ENCODE measurements around the gene SCN9A.
A peak's percentile ranks its signal among the peaks of the same experiment; 100 is the strongest.
"Not testable (repeated sequence)": the region's sequence is repeated elsewhere in the genome, so short reads cannot be mapped to it uniquely, and the experiment has no call there.

Gene SCN9A

DNA sequence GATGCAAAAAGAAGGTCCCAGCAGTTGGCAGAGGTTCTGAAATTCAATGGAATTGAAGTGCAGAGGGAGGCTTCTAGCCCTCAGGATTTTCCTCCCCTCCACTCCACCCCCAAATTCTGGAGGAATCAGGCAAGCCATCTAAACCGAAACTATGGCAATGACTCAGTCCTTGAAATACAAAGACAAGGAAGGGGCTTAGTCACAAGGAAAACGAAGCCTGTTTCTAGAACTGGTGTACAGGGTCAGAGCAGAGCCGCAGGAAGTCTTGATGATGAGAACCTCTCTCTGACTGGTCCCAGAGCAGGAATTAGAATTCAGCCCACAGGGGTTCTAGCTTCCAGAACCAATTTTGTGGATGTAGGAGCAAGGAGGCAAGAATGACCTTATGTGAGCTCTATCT lies 136.2 kb downstream of the SCN9A start:
- no peak for DNase-seq

DNA sequence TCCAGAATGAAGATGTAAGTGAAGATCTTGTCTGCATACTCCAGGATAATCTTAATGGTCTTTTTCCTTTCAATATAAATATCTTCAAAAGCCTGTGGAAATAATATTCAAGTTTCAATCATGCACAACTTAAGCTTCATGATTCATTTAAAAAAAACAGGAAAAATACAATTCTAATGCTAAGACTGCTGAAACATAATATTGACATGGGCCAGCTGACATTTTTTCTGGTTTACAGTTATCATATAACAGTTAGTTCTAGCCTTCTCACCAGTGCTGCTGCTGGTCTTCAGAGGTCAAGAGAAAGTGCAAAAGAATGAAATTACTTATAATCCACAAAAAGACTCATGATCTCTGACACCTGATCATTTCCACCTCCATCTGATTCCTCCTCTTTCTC lies 137.6 kb downstream of the SCN9A start:
- DNase-seq: no peak

DNA sequence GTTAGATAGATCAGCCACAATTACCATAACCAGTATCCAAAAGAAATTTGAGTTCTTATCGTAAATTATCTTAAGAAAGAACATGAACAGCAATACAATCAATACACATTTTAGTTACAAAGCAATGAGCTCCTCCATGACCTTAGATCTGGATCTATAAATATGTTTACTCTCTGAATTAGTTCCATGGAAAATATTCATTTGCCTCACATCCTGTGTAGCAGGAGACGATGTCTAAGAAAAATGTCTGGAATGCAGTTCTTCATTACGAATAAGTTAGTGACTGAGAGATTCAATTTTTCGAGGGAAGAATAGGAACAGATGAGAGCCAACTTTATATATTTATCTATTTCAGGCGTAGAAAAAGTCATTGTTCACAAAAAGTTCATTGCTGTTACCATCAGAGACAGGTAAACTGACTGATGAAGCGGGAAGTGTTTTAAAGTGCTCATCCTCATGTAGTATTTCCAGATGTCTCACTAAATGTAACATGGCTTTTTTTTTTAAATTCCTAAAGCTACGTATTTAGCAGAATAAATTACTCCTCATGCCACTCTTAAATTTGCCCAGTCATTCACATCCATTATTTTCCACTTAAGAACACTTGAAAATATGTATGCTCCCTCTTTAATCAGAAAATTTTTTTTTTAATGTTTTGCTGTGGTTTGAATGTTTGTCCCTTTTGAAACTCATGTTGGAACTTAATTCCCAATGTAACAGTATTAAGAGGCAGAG lies 141.5 kb downstream of the SCN9A start:
- DNase-seq: no peak

DNA sequence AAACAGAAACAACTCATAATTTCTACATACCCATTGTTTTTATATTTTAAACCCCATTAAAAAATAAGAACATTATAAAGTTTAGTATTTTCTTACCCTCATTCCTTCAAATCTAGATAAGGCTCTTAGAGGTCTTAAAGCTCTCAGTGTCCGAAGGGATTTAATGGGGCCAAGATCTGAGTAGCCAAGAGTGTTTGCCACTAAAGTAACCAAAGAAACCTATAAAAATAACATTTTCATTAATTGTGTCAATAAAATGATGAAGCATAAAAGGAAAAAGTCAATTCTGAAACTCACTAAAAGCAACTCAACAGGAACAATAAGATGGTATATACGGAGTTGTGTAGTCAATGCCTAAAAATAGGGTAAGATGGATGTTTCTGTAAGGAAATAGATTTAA lies 142.5 kb downstream of the SCN9A start:
- DNase-seq: no peak

DNA sequence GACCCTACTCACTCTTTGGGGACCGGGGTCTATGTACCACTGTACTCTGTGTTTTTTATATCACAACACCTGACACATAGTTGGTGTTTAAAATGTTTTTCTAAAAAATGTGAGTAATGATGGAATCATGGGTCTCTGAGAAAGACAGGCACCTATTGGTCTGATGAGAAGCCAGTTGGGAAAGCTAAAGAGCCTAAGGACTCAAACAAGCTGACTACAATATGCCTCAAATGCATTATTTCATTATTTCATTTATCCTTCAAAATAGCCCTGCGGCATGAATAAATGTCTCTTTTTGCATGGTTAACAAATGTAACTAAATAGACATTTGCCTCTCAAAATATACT lies 145.0 kb downstream of the SCN9A start:
- DNase-seq: no peak

DNA sequence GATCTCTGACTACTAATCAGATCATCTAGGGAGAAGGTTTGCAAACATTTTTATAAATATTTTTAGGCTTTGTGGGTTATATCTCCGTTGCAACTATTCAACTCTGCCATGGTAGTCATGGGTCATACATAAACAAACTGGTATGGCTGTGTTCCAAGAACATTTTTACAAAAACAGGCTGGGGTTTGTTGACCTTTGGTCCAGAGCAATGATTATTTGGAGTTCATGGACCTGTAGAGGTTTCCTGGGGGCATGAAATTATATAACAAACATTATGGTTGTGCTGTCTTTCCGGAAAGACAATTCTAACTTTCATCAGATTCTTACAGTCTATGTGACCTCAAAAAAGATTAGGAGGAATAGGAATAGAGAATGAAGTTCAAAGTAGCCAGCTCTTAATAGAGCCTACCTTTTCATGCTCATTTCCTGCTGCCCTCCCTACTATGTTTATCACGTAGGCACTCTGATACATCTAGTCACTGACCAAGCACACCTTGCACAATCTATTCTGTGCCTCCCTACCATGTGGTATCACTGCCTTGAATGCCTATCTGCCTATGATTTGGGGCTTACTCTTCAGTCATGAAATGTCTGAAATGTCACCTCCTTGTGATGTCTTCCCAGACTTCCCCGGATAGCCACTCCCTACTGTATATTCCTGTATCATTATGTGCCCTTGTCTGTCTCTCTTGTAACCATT lies 145.6 kb downstream of the SCN9A start:
- DNase-seq: no peak

DNA sequence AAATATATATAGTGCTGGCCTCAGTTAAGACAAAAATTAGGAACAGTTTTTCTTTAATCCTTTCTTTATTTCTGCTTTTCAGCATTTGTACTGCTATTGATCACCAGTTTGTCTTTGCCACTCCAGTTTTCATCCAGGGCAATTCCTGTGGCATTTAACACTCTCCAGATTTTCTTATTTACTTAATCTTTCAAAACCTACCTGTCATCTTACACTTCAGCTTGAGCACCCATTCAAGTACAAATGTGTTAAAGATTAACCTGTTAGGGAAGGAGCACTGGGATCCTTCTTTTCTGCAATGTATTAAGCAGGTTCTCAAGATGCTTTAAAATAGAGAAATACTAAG lies 146.1 kb downstream of the SCN9A start:
- no peak for DNase-seq

DNA sequence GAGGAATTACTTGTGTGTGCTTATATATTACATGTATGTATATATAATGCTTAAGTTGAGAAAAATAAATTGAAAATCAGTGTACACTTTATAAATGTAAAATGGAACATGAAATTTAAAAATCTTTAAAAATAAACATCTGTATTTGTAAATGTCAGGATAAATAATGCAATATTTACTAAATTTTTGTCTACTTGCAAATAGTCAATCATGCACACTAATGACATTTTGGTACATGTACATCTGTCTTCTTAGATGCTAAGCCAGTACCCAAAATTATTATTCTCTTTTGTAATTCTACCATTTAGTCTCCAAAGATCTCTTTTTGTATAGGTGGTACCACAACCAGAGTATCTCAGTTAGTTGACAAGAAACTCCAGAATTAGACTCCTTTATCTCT lies 151.5 kb downstream of the SCN9A start:
- no peak for DNase-seq

DNA sequence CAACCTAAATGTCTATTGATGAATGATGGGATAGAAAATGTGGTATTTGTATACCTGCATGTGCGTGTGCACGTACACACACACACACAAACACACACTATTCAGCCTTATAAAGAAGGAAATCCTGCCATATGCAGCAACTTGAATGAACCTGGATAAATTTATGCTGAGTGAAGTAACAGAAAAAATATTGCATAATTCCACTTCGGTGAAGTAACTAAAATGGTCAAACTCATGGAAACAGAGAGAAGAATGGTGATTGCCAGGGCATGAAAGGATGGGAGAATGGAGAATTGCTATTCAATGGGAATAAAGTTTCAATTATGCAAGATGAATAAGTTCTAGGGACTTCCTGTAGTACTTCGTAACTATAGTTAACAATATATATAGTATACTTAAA lies 152.4 kb downstream of the SCN9A start:
- DNase-seq: no peak

DNA sequence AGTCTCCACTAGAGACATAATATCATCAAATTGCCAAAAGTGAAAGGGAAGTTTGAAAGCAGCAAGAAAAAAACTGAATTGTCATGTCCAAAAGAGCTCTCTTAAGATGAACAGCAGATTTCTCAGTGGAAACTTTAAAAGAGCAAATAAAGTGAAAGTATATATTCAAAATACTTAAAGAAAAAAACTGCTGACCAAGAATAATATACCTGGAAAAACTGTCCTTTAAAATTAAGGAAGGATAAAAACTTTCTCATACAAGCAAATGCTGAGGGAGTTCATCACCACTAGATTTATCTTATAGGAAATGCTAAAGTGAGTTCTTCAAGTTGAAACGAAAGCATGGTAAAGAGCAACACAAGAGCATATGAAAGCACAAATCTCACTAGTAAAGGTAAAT lies 164.7 kb downstream of the SCN9A start:
- no peak for DNase-seq

DNA sequence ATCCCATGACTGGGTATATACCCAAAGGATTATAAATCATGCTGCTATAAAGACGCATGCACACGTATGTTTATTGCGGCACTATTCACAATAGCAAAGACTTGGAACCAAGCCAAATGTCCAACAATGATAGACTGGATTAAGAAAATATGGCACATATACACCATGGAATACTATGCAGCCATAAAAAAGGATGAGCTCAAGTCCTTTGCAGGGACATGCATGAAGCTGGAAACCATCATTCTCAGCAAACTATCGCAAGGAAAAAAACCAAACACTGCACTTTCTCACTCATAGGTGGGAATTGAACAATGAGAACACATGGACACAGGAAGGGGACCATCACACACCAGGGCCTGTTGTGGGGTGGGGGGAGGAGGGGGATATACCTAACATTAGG lies 165.8 kb downstream of the SCN9A start:
- not testable (repeated sequence) for DNase-seq

DNA sequence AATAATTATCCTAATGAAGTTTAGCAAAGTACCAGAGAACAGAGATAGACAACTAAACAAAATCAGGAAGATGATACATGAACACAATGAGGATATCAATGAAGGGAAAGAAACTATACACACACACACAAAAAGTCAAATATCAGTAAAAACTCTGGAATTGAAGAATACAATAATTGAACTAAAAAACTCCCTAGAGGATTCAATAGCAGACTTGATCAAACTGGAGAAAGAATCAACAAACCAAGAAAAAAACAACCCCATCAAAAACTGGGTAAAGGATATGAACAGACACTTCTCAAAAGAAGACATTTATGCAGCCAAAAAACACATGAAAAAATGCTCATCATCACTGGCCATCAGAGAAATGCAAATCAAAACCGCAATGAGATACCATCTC lies 166.4 kb downstream of the SCN9A start:
- not testable (repeated sequence) for DNase-seq

DNA sequence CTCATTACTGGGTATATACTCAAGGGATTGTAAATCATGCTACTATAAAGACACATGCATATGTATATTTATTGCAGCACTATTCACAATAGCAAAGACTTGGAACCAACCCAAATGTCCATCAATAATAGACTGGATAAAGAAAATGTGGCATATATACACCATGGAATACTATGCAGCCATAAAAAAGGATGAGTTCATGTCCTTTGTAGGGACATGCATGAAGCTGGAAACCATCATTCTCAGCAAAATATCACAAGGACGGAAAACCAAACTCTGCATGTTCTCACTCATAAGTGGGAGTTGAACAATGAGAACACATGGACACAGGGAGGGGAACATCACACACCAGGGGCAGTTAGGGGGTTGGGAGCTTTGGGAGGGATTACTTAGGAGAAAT lies 169.6 kb downstream of the SCN9A start:
- DNase-seq: not testable (repeated sequence)

DNA sequence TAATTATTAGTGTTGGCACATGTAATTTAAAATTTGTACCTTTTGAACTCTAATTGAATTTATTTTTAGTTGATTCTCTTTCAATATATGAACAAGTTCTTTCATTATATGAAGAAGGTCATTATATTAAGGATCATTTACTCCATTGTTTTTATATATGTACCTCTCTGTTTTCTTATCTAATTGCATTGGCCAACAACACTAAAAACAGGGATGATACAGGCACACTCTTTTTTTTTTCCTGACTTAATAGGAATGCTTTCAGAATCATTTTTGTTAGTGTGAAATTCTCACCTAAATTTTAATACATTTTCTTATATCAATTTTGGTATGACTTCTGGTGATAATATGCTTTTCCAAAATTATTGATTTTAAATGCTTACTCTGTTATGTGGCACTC lies 173.0 kb downstream of the SCN9A start:
- no peak for DNase-seq

DNA sequence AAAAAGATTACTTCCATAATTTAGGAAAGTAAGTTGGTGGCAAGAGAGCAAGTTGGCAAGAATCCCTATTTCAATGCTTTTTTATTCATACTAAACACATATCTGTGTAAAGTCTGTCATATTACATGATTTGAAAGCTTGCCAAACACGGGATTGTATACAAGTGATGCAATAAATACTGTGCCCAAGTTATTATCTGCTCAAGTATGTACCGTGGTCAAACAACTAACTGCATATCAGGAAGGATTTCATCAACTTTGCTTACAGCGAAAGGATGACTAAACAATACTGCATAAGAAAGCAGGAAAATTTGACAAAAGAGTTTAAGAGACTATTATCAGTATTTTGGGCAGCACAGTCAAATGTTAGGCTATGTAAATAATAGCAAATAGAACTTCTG lies 178.3 kb downstream of the SCN9A start:
- DNase-seq: no peak

DNA sequence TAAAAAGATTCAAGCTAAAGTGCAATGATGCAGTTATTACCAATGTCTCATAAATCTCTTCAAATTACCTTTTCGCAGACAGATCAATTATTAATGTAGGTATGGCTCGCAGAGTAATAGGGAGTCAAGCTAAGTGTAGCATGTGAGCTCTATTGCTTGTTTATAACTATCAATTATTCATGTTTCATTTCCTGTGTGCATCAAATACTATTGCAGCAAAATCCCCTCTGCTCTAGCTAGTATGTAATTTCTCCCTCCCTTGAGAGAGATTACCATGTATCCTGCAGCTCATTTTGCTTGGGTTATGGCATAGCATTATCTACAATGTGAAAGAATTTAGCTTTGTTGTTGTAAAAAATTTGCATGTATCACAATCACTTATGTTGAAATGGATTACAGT lies 182.3 kb downstream of the SCN9A start:
- no peak for DNase-seq

DNA sequence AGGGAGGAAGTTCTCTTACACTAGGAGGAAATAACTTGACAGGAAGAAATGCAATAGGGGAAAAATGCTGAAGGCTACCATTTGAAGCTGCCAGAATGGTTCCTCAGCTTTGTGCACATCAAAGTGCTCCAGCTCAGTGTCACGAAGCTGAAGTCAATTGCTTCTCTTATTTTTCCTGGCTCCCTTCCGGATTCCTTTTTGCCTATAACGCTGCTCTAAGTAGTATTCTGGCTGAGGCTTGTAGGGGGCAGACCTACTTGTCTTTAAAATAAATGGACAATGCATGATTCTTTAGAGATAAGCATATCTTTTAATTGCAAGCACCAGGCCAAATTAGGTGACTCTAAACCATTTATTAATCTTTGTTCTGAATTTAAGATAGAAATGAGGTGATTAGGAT lies 187.7 kb downstream of the SCN9A start:
- no peak for DNase-seq

DNA sequence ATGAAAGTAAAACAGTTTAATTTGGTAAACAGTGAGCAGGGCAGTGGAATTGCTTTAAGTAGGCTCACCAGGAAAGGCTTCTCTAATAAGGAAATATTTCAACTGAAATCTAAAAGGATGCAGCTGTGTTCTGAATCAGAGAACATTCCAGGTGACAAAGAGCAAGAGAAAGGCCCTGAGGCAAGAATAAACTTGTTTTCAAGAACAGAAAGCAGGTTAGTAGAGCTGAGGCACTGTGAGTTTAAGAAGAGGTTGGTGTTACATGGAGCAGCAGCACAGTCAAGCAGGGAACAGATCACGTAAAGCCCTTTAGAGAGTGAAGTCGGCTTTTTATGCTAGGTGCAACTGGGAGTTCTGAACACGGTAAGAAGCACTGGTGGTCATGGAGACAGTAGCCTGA lies 191.0 kb downstream of the SCN9A start:
- DNase-seq: no peak

DNA sequence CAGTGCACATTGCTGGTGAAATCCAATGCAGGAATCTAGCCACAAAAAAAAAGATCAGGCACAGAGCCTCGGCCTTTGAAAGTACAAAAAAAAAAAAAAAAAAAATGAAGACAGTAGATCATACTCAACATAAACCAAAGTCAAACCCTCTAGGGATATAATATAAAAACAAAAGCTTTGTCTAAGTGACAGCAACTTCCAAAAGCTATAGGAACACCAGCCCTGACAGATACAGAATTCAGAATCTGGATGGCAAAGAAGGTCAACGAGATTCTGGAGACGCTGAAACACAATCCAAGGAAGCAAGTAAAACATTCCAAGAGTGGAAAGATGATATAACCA lies 194.0 kb downstream of the SCN9A start:
- no peak for DNase-seq

DNA sequence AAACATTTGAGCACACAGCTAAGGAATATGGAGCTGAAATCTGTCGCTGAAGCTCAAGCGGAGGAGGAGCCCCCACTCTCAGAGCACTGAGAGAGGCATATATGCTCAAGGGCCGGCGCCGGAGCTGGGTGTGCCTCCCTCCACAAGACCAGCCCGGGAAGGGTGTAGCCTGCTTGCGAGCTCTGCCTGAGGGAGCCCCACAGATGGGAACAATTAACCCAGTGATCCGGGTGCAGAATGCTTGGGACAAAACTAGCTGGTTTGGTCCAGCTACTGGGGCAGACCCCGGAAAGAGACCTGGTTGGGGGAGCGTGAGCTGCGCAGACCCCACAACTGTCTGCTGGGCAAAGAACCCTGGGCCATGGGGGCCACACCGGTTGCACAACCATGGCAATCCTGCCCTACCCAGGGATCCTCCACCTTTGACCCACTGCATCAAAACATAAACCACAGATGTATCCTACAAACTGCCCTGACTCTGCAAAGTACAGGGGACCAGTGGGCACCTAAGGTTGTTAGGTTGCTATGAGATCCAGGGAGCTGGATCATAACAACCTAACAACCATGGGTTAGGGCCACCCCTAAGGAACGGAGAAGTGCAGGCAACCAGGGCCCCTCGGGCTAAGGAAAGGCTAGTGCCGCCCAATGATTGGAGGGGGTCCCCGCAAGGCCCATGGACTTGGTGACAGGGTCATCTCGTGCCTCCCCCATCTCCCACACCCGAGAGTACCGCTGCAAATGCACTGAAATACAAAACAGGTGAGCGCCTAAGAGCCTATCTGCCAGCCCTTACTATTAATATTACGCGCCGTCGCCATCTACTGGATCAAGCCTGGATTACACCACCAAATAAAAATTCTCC lies 194.6 kb downstream of the SCN9A start:
- peak; percentile 55 for DNase-seq

DNA sequence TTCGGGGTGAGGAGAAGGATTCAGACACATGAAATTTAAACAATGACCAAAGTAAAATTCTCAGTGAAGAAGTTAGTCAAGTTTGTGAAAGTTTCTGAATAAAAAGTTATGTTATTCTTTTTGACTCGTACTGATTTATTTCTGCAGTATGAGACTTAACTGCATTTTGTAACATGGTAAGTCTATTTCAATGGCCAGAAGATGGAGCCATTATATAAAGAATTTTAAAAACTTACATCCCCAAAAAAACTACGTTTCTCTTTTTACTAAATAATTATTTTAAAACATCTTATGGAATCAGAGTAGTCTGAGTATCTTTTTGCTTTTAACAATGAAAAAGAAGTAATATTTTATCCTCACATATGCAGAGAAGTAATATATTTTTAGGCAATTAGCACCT lies 196.5 kb downstream of the SCN9A start:
- no peak for DNase-seq

DNA sequence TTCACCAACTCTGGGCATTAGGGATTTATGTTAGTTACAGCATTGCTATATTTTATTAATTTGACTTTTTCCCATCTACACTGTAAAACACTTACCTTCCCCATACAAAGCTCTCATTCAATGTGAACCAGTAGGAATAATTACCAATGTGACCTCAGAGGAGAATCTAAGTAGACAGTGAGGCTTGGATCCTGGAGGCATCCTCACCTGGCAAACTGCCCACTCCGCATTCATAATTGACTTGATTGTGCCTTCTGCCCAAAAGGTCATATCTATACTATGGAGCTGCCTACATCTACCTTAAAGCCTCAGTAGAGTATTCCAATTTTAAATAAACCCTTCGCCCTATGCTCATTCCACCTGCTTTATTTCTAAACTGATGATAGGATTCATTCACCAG lies 202.5 kb downstream of the SCN9A start:
- no peak for DNase-seq

DNA sequence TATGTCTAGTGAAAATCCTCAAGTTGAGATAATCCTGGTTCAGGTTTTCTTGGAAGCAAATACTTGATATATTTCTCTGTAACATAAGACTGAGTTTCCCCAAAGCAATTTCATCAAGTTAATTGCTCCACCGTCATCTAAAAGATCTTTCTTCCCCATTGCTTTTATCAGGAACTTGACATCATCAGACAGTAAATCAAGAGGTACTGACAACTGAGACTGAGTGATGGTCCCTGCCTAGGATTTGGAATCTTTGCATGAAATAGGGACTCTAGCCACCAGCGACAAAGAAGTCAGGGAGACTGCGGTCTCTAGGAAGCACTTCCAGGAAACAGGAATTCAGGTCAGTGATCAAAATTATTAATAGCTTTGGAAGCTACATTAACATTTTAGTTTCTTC lies 204.5 kb downstream of the SCN9A start:
- DNase-seq: no peak

DNA sequence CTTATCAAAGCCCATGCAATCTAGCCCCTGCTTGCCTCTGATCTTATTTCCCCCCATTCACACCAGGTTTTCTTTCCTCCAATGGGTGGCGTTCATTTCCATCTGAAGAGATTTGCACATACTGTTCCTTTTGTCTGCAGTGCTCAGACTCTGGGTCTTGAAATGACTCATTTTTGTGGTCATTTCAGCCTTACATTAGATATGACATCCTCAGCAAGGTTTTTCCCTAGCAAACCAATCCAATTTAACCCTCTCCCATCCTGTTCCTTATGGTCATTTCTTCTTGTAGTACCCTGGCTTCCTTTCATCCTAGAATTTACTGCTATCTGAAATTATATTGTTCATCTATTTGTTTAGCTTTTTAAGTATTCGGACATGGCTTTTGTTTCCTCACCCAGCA lies 205.4 kb downstream of the SCN9A start:
- DNase-seq: no peak
